Endometrium (tissue), 2 donors: Measurements from ENCODE around the gene PGBD5.
"Not testable (repeated sequence)": the region's sequence is repeated elsewhere in the genome, so short reads cannot be mapped to it uniquely, and the experiment has no call there.

Experiments used
- FAIRE-seq: peaks from 2 replicates; lab custom pipeline; 2012; peaks lifted over from hg19 to GRCh38; lab: Jason Lieb, UNC
- donor health status: control.
- donor health status: control.

Gene PGBD5

GRCh38 chr1:230426246-230427093 is at the start of gene PGBD5:
PGBD5 (minus strand) TSS chr1:230426332; CDS start chr1:230425928, 404 bp downstream.
- FAIRE-seq, result no peak

- FAIRE-seq, result not testable (repeated sequence)
Observed at GRCh38 chr1:230474924-230475323, 48.8 kb upstream of the PGBD5 start.

GRCh38 chr1:230470750-230471149 is 44.6 kb upstream of the PGBD5 start:
- not testable (repeated sequence) for FAIRE-seq

GRCh38 chr1:230469271-230469670 is 43.1 kb upstream of the PGBD5 start:
- FAIRE-seq, result no peak

GRCh38 chr1:230465691-230466090 is 39.6 kb upstream of the PGBD5 start:
- FAIRE-seq, result no peak

- no peak for FAIRE-seq
Observed at GRCh38 chr1:230464671-230465070, 38.5 kb upstream of the PGBD5 start.

GRCh38 chr1:230463760-230464159 is 37.6 kb upstream of the PGBD5 start:
- no peak for FAIRE-seq

- no peak for FAIRE-seq
Observed at GRCh38 chr1:230463326-230463725, 37.2 kb upstream of the PGBD5 start.

GRCh38 chr1:230459465-230459864 is 33.3 kb upstream of the PGBD5 start:
- FAIRE-seq, result no peak

GRCh38 chr1:230458509-230458908 is 32.4 kb upstream of the PGBD5 start:
- no peak for FAIRE-seq

- FAIRE-seq, result no peak
Observed at GRCh38 chr1:230456478-230456877, 30.3 kb upstream of the PGBD5 start.

GRCh38 chr1:230455291-230455690 is 29.2 kb upstream of the PGBD5 start:
- FAIRE-seq, result no peak

- FAIRE-seq, result no peak
Observed at GRCh38 chr1:230453377-230453776, 27.2 kb upstream of the PGBD5 start.

- FAIRE-seq, result no peak
Observed at GRCh38 chr1:230441183-230442029, 15.3 kb upstream of the PGBD5 start.

- no peak for FAIRE-seq
Observed at GRCh38 chr1:230435108-230435507, 9.0 kb upstream of the PGBD5 start.

- no peak for FAIRE-seq
Observed at GRCh38 chr1:230431527-230431926, 5.4 kb upstream of the PGBD5 start.

- no peak for FAIRE-seq
Observed at GRCh38 chr1:230430499-230430898, 4.4 kb upstream of the PGBD5 start.

- FAIRE-seq, result no peak
Observed at GRCh38 chr1:230429067-230429735, 3.1 kb upstream of the PGBD5 start.

GRCh38 chr1:230427981-230428380 is 1.8 kb upstream of the PGBD5 start:
- FAIRE-seq, result no peak

GRCh38 chr1:230427094-230427876 is 1.2 kb upstream of the PGBD5 start:
- FAIRE-seq, result no peak

GRCh38 chr1:230425252-230426091 is 660 bp downstream of the PGBD5 start:
- no peak for FAIRE-seq
